HPDE6-E6E7 (cell line): ENCODE data around the gene TH.
"Not testable (repeated sequence)": the region's sequence is repeated elsewhere in the genome, so short reads cannot be mapped to it uniquely, and the experiment has no call there.

Source experiments
- DNase-seq: peaks from one replicate; pipeline ENCODE4 v3.0.0; 2011; ENCODE audit warnings: missing footprints; ENCODE audit errors: extremely low spot score

The TH gene

DNA sequence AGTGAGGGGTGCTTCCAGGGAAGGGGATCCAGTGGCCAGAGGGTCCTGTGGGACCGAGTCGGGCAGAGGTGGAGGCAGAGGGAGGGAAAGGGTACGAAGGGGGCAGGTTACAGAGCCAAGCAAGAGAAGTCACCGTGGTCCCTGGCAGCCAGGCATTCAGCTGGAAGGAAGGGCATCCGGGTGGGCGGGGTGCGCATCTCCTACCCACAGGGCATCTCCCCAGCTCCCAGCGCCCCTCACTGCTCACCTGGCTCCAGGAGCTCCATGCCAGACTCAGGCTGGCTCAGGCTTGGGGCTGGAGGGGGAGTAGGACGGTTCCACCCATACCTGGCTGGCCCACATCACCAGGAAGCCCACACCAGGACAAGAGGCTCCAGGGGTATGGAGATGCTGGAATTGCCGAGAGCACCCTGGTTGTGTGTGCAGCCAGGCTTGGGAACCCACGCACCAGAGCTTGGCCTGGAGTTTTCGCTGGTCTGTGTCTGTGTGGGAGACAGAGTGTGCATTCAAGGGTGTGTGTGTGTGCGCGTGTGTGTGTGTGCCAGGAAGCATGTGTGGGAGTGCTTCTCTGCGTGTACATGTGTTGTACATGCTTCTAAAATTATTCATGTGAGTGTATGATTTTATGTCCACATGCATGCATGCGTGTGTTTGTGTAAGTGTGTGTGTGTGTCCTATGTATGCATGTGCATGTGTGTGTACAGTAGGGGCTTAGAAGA, 6.6 kb upstream of the TH start:
- not testable (repeated sequence) for DNase-seq

- no peak for DNase-seq
Measured at GRCh38 chr11:2177076-2177475, 5.5 kb upstream of the TH start.

GRCh38 chr11:2176389-2176900, 4.8 kb upstream of the TH start:
- no peak for DNase-seq

- DNase-seq = peak; percentile 64
Measured at GRCh38 chr11:2175659-2176058, 4.0 kb upstream of the TH start.

DNA sequence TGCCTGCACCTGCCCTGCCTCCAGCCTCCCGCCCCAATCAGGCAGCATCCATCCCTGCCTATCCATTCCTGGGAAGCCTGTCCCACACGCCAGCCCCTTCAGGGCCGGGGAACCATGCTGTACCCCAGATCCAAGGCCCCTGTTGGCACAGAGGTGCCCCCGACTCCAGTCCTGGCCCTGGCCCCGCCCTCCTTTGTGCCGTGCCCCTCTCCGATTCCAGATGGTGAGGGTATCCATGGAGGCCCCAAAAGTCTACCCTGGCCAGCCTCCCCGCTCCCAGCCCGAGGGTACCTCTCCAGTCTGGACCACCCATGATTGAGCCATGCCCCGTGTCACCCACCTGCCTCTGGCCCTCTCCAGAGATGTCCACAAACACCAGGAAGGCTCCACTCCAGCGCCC, 2.7 kb upstream of the TH start:
- DNase-seq = no peak

DNA sequence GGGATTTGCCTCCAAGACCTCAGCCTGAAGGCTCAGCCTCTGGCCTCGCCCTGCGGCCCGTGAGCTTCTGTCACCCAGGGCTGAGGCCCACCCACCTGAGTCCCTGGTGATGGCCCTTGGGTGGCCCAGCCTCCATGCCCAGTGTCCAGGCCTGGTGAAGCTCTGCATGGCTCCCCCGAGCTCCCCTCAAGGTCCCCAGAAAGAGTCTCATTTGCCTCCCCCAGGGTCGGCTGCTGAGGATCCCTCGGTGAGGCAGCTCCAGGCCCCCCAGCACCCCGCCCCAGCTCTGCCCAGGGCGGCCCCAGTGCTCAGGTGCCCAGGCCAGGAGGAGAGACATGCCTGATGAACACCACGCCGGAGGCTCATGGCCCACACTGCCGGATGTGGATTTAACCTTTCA, 2.1 kb upstream of the TH start:
- DNase-seq = no peak

- no peak for DNase-seq
Measured at GRCh38 chr11:2173150-2173693, 1.6 kb upstream of the TH start.

DNA sequence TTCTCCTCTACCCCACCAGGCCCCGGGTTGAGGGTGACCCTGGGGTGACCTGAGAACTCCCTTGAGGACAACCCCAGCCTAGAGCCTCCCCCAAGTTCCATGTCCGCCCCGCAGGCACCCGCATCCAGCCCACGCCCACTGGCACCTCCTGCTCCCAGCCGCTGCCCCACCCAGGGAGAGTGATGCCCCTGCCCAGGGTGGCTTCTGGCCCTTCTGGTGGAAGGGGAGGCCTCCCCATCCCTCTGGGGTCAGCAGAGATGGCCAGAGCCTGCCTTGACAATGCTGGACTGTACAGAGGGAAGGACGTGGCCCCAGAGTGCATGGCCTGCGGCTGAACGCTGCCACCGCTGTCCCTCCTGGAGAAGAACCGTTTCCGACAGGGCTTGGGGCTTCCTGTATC, 1.1 kb upstream of the TH start:
- no peak for DNase-seq

GRCh38 chr11:2169626-2170570, 1.7 kb downstream of the TH start:
- no peak for DNase-seq

GRCh38 chr11:2169005-2169378, 2.6 kb downstream of the TH start:
- DNase-seq = no peak

DNA sequence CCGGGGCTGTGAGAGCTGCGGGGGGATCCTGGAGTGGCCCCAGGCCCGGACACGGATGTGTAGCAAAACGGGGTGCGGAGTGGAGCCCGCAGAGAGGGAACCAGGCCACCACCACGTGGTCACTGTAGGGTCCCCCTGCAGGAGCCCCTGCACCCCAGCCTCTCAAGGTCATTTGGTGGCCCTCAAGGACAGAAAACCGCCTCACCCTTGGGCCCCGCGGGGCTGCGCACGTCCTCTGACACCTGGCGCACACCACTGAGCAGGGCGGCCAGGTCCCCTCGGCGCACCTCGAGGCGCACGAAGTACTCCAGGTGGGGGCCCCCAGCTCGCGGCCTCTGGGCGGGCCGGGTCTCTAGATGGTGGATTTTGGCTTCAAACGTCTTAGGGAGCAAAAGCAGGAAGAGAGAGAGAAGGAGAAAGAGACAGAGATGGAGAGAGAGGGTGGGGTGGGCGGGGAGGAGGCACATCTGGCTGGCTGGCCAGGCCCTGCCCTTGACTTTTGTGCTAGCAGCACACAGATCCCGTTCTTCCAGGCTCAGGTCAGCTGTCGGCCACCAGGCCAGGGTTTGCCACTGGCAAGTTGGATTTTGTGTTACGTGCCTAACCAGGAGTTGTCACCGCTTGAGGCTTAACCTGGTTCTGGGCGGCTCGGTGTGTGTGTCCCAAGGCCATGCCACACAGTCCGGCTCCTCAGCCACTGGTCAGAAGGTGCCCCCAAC, 3.2 kb downstream of the TH start:
- no peak for DNase-seq

DNA sequence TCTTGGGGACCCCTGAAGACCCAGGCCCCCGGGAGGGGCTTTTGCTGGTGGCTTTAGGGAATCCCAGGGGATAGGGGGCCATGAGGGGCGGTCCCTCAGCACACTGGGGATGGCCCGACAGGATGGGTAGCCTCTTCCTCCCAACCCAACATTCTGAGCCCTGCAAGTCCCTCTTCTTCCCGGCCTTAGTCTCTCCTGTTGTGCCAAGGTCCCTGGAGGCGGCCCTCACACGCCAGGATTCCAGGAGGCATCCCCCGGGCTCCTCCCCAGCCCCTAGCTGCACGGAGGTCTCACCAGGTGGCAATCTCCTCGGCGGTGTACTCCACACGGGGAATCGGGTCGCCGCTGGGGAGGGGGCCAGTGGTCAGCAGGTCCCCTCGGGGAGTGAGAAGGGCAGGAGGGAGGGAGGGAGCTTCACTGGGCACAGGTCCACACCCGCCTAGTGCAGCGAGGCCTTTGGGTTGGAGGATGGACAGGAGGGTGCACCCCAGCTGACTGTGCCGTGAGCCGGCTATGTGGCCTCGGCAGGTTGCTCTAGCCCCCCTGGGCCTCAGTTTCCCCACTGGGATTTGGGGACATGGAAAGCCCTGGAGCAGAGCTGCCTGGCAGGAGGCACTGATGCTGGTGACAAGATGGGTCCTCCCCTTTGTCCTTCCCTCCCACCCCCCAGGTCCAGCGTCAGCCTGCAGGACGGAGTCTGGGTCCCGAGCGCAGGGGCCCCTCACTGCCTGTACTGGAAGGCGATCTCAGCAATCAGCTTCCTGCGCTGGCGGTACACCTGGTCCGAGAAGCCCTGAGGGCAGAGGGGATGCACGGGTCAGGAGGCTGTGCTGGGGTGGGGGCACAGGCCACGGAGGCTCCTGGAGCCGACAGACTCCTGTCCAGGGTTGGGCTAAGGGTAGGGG, 4.2 kb downstream of the TH start:
- DNase-seq = no peak

- DNase-seq = no peak
Measured at GRCh38 chr11:2166091-2166851, 5.3 kb downstream of the TH start.

GRCh38 chr11:2165571-2165970, 6.0 kb downstream of the TH start:
- no peak for DNase-seq

GRCh38 chr11:2164861-2165555, 6.6 kb downstream of the TH start:
- DNase-seq = no peak

DNA sequence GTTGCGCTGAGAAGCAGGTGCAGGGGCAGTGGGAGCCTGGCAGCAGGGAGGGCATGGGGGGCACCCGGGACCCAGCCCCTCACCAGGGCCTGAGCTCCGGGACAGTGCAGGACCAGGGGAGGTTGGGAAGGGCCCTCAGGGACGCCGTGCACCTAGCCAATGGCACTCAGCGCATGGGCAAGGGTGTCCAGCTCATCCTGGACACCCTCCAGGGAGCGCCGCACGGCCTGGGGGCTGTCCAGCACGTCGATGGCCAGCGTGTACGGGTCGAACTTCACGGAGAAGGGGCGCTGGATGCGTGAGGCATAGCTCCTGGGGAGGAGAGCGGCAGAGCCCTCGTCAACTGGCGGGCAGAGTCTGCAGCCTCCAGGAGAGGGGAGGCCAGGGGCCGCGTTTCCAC, 7.5 kb downstream of the TH start:
- no peak for DNase-seq

DNA sequence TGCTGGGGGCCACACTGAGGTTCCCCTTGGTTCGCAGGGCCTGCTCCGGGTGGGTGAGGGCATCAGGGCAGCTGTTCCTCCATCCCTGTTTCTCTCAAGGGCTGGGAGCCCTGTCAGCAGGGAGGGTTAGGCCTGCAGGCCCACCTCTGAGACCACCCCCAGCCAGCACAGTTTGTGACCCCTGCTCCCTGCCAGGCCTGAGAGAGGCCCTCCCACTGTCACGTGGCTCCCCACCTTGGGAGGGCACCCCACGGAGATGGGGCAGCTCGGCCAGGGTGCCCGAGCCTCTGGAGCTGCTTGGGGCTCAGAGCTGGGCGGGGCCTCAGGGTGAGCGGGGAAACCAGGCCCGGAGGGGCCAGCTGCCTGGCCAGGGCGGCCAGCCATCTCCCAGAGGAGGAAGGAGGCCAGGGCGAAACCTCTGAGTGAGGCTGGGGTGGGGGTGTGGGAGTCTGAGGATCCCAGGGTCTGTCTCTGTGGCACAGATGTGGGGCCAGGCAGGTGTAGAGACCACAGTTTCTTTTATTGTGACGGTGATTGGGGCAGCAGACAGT, 8.1 kb downstream of the TH start:
- DNase-seq = no peak

DNA sequence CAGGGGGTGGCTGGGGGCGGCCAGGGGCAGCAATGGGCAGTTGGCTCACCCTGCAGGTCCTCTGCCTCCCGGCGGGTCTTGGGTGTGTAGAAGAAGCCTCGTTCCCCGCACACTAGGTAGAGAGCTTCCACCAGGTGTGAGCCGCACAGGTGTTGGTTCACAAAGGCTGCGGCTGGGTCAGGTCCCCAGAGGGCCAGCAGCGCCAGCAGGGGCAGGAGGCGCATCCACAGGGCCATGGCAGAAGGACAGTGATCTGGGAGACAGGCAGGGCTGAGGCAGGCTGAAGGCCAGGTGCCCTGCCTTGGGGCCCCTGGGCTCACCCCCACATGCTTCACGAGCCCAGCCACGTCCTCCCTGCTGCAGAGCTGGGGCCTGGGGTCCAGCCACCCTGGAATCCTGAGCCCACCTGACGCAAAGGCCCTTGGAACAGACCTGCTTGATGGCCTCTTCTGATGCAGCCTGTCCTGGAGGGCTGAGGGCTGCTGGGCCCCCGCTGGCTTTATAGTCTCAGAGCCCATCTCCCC, 10.8 kb downstream of the TH start, which contains the start of gene INS:
Gene INS, minus strand, starts transcription at position 474 of the 524 bp plus-strand sequence. Its CDS starts 238 bp downstream, at position 236.
- DNase-seq = no peak
